WTC11 (cell line): Measurements from ENCODE around the gene MYO3A. TPM values are rescaled to one million over a fixed set of nuclear protein-coding genes. Genes with fewer than 3 reads are reported as not detected.
"Not testable (repeated sequence)": the region's sequence is repeated elsewhere in the genome, so short reads cannot be mapped to it uniquely, and the experiment has no call there.

Source experiments
- ATAC-seq: fragments of 200-7000 bp; cut with Tn5 transposase; 2 replicates; pipeline ENCODE4 v1.10.0; 2021; ENCODE audit warnings: mild to moderate bottlenecking, moderate library complexity
- CTCF ChIA-PET: fragments of 300-600 bp; sonication (Branson Sonifier 250); formaldehyde crosslinking; loops from one replicate; lab custom pipeline; 2021; ENCODE audit warnings: antibody characterized with exemption; lab: Charles Lee
- POLR2A ChIA-PET: fragments of 350-600 bp; sonication (Branson Sonifier 250); formaldehyde crosslinking; loops from one replicate; lab custom pipeline; 2021; ENCODE audit warnings: antibody characterized with exemption; lab: Charles Lee
- DNase-seq: peaks from one replicate; pipeline ENCODE4 v3.0.0; 2021; ENCODE audit warnings: low spot score
- H3K27ac Mint-ChIP-seq: 2 replicates; pipeline ENCODE4 v1.8.0; 2021; ENCODE audit warnings: mixed read lengths
- H3K27me3 Mint-ChIP-seq: 2 replicates; pipeline ENCODE4 v1.8.0; 2021; ENCODE audit warnings: low read depth, mild to moderate bottlenecking, moderate library complexity, mixed read lengths
- H3K36me3 Mint-ChIP-seq: 2 replicates; pipeline ENCODE4 v1.8.0; 2021; ENCODE audit warnings: mixed read lengths
- H3K4me1 Mint-ChIP-seq: 2 replicates; pipeline ENCODE4 v1.8.0; 2022; ENCODE audit warnings: mixed read lengths
- H3K4me3 Mint-ChIP-seq: 2 replicates; pipeline ENCODE4 v1.8.0; 2021; ENCODE audit warnings: mild to moderate bottlenecking, moderate library complexity, mixed read lengths
- H3K9me3 Mint-ChIP-seq: 2 replicates; pipeline ENCODE4 v1.8.0; 2021; ENCODE audit warnings: mixed read lengths
- CREB1 ChIP-seq: sonication (generic); formaldehyde crosslinking; IDR thresholded peaks from 2 replicates; pipeline ENCODE4 v1.8.0; 2023; ENCODE audit warnings: mild to moderate bottlenecking, missing genetic modification reagents
- JAZF1 ChIP-seq: fragments of 250-450 bp; sonication (Bioruptor Pico); IDR thresholded peaks from 2 replicates; pipeline ENCODE4 v1.9.0; 2021; ENCODE audit warnings: moderate library complexity, mild to moderate bottlenecking, inconsistent platforms
- KAT7 ChIP-seq: sonication (generic); formaldehyde crosslinking; IDR thresholded peaks from 2 replicates; pipeline ENCODE4 v1.8.1; 2023; ENCODE audit warnings: missing genetic modification reagents, mild to moderate bottlenecking, borderline replicate concordance
- MXD4 ChIP-seq: fragments of 250-450 bp; sonication (Bioruptor Pico); IDR thresholded peaks from 2 replicates; pipeline ENCODE4 v1.8.0; 2021; ENCODE audit warnings: mild to moderate bottlenecking, moderate library complexity, borderline replicate concordance
- NR1H2 ChIP-seq: sonication (generic); formaldehyde crosslinking; IDR thresholded peaks from 2 replicates; pipeline ENCODE4 v1.9.0; 2021; ENCODE audit warnings: mild to moderate bottlenecking, moderate library complexity, missing genetic modification reagents
- PRRX2 ChIP-seq: fragments of 250-450 bp; sonication (Bioruptor Pico); IDR thresholded peaks from 2 replicates; pipeline ENCODE4 v1.8.0; 2021; ENCODE audit warnings: mild to moderate bottlenecking
- RORB ChIP-seq: fragments of 250-450 bp; sonication (Bioruptor Pico); IDR thresholded peaks from 2 replicates; pipeline ENCODE4 v1.9.0; 2021; ENCODE audit warnings: mild to moderate bottlenecking
- ZNF138 ChIP-seq: sonication (generic); formaldehyde crosslinking; conservative IDR thresholded peaks from 2 replicates; pipeline ENCODE4 v1.8.1; 2022; ENCODE audit warnings: mild to moderate bottlenecking, moderate library complexity, missing genetic modification reagents
- ZNF396 ChIP-seq: fragments of 250-450 bp; sonication (Bioruptor Pico); IDR thresholded peaks from 2 replicates; pipeline ENCODE4 v1.8.0; 2021; ENCODE audit warnings: mild to moderate bottlenecking, moderate library complexity, borderline replicate concordance
- total RNA-seq: library from RNA; stranded (reverse); gene quantifications from 3 replicates; pipeline ENCODE4 v1.2.3, GENCODE V29; 2021
- TF ChIP-seq, protein P1 (sequence below): sonication (generic); formaldehyde crosslinking; IDR thresholded peaks from 2 replicates; pipeline ENCODE4 v1.8.0; 2022; ENCODE audit warnings: missing genetic modification reagents
- TF ChIP-seq, protein P2 (sequence below): sonication (generic); formaldehyde crosslinking; IDR thresholded peaks from 2 replicates; pipeline ENCODE4 v1.8.1; 2022; ENCODE audit warnings: mild to moderate bottlenecking, missing genetic modification reagents, moderate library complexity, borderline replicate concordance
- TF ChIP-seq, protein P3 (sequence below): fragments of 250-450 bp; sonication (Bioruptor Pico); IDR thresholded peaks from 2 replicates; pipeline ENCODE4 v1.9.0; 2021; ENCODE audit warnings: moderate library complexity, mild to moderate bottlenecking, inconsistent platforms, borderline replicate concordance
- TF ChIP-seq, protein P4 (sequence below): sonication (generic); formaldehyde crosslinking; conservative IDR thresholded peaks from 2 replicates; pipeline ENCODE4 v1.8.1; 2022; ENCODE audit warnings: mild to moderate bottlenecking, missing genetic modification reagents
- TF ChIP-seq, protein P5 (sequence below): sonication (generic); formaldehyde crosslinking; IDR thresholded peaks from 2 replicates; pipeline ENCODE4 v1.8.1; 2023; ENCODE audit warnings: mild to moderate bottlenecking, missing genetic modification reagents

Gene MYO3A
- total RNA-seq, 1 experiment from 2014 or later, result 3.7 TPM

DNA sequence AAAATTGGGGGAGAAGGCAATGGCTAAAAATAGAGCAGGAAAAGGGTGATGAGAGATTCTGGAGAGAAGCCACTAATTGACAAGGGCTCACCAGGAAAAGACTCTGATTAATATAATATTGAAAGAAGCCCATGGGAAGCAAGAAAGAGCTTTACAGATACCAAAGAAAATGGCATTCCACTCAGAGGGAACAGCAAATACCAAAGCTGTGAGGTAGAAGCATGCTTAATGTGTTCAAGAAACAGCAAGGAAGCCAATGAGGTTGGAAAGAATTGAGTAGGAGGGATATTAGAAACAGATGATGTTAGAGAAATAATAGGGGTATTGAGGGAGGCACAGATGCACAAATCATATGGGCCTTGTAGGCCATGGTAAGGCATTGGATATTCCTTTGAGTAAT lies 130.1 kb downstream of the MYO3A start (continued):
- TF ChIP-seq, protein P1, sequence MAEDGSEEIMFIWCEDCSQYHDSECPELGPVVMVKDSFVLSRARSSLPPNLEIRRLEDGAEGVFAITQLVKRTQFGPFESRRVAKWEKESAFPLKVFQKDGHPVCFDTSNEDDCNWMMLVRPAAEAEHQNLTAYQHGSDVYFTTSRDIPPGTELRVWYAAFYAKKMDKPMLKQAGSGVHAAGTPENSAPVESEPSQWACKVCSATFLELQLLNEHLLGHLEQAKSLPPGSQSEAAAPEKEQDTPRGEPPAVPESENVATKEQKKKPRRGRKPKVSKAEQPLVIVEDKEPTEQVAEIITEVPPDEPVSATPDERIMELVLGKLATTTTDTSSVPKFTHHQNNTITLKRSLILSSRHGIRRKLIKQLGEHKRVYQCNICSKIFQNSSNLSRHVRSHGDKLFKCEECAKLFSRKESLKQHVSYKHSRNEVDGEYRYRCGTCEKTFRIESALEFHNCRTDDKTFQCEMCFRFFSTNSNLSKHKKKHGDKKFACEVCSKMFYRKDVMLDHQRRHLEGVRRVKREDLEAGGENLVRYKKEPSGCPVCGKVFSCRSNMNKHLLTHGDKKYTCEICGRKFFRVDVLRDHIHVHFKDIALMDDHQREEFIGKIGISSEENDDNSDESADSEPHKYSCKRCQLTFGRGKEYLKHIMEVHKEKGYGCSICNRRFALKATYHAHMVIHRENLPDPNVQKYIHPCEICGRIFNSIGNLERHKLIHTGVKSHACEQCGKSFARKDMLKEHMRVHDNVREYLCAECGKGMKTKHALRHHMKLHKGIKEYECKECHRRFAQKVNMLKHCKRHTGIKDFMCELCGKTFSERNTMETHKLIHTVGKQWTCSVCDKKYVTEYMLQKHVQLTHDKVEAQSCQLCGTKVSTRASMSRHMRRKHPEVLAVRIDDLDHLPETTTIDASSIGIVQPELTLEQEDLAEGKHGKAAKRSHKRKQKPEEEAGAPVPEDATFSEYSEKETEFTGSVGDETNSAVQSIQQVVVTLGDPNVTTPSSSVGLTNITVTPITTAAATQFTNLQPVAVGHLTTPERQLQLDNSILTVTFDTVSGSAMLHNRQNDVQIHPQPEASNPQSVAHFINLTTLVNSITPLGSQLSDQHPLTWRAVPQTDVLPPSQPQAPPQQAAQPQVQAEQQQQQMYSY (CRISPR knock-in tag), result no peak
- TF ChIP-seq JAZF1 (CRISPR knock-in tag) (no peak), CREB1 (CRISPR knock-in tag) (no peak), MXD4 (CRISPR knock-in tag) (no peak), NR1H2 (CRISPR knock-in tag) (no peak), RORB (CRISPR knock-in tag) (no peak), PRRX2 (CRISPR knock-in tag) (no peak), KAT7 (CRISPR knock-in tag) (no peak), ZNF138 (no peak), ZNF396 (no peak)
- TF ChIP-seq, protein P2, sequence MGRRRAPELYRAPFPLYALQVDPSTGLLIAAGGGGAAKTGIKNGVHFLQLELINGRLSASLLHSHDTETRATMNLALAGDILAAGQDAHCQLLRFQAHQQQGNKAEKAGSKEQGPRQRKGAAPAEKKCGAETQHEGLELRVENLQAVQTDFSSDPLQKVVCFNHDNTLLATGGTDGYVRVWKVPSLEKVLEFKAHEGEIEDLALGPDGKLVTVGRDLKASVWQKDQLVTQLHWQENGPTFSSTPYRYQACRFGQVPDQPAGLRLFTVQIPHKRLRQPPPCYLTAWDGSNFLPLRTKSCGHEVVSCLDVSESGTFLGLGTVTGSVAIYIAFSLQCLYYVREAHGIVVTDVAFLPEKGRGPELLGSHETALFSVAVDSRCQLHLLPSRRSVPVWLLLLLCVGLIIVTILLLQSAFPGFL (CRISPR knock-in tag), result no peak
- TF ChIP-seq, protein P3, sequence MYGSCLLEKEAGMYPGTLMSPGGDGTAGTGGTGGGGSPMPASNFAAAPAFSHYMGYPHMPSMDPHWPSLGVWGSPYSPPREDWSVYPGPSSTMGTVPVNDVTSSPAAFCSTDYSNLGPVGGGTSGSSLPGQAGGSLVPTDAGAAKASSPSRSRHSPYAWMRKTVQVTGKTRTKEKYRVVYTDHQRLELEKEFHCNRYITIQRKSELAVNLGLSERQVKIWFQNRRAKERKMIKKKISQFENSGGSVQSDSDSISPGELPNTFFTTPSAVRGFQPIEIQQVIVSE (CRISPR knock-in tag), result no peak

DNA sequence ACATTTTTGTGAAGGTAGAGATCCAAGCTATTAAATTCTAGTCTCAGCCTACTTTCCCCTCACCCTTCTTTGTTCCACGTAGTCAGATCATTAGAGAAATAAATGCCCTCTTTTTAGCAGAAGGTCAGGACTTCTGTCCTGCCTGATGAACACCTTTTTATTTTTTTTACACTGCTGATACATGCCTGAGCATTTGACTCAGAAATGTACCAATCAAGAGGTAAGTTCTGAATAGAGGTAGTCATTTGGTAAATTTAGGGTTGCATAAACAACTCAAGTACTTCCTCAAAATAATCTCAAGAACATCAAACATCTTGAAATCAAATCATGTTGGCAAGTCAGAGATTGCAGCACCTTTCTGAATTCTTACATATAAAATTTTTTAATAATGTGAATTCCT lies 133.7 kb downstream of the MYO3A start:
- H3K9me3 Mint-ChIP-seq, result peaks cover 9% of the 10 kb centered on the region
- CTCF ChIA-PET, result no interaction called here
- ATAC-seq (no peak), DNase-seq (no peak)
- H3K27me3 Mint-ChIP-seq, result no peaks in the 10 kb centered on the region
- H3K27ac Mint-ChIP-seq, result no peak overlapping the region
- H3K36me3 Mint-ChIP-seq, result peaks cover 4% of the 10 kb centered on the region; the same call in 1 of the 2 replicates
- no peak overlapping the region for H3K4me3 Mint-ChIP-seq
- POLR2A ChIA-PET, result no interaction called here
- no peaks in the 10 kb centered on the region for H3K4me1 Mint-ChIP-seq
- TF ChIP-seq, protein P4, sequence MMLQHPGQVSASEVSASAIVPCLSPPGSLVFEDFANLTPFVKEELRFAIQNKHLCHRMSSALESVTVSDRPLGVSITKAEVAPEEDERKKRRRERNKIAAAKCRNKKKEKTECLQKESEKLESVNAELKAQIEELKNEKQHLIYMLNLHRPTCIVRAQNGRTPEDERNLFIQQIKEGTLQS (CRISPR knock-in tag), result no peak
- TF ChIP-seq, protein P5, sequence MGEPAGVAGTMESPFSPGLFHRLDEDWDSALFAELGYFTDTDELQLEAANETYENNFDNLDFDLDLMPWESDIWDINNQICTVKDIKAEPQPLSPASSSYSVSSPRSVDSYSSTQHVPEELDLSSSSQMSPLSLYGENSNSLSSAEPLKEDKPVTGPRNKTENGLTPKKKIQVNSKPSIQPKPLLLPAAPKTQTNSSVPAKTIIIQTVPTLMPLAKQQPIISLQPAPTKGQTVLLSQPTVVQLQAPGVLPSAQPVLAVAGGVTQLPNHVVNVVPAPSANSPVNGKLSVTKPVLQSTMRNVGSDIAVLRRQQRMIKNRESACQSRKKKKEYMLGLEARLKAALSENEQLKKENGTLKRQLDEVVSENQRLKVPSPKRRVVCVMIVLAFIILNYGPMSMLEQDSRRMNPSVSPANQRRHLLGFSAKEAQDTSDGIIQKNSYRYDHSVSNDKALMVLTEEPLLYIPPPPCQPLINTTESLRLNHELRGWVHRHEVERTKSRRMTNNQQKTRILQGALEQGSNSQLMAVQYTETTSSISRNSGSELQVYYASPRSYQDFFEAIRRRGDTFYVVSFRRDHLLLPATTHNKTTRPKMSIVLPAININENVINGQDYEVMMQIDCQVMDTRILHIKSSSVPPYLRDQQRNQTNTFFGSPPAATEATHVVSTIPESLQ (CRISPR knock-in tag), result no peak

DNA sequence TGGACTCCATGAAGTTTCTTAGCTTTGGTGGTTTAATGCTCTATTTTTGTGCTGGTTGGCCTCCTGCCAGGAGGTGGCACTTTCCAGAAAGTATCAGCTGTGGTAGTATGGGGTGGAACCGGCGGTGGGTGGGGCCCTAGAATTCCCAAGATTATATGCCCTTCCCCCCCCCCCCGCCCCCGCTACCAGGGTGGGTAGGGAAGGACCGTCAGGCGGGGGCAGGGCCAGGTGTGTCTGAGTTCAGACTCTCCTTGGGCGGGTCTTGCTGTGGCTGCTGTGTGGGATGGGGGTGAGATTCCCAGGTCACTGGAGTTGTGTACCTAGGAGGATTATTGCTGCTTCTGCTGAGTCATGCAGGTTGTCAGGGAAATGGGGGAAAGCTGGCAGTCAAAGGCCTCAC lies 146.9 kb downstream of the MYO3A start:
- H3K4me3 Mint-ChIP-seq, H3K27me3 Mint-ChIP-seq, DNase-seq, H3K27ac Mint-ChIP-seq, CTCF ChIA-PET, ATAC-seq, H3K36me3 Mint-ChIP-seq: not testable (repeated sequence)
- H3K9me3 Mint-ChIP-seq, result peaks cover 15% of the 10 kb centered on the region
- peaks cover 26% of the 10 kb centered on the region for H3K4me1 Mint-ChIP-seq
- POLR2A ChIA-PET, result interaction anchor here (0.7 kb wide), 1 partner anchor 441 kb away, joined by 3 read pairs; no protein-coding TSS in a partner anchor
